ENCODE data around the gene CD163L1.

DNA sequence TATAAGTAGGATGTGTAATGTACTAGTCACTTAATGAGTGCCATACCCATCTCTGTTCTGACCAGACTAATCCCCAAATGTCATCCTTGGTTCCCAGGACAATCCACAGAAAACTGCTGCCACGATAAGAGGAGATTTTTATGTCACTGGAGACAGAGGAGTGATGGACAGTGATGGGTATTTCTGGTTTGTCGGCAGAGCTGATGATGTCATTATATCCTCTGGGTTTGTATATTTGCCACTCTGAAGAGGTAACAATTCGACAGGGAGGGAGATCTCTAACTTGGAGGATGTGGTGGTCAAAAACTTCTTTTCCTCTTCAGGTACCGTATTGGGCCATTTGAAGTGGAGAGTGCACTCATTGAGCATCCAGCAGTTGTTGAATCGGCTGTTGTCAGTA, 119.8 kb downstream of the CD163L1 start:
- TF ChIP-seq, protein P1, sequence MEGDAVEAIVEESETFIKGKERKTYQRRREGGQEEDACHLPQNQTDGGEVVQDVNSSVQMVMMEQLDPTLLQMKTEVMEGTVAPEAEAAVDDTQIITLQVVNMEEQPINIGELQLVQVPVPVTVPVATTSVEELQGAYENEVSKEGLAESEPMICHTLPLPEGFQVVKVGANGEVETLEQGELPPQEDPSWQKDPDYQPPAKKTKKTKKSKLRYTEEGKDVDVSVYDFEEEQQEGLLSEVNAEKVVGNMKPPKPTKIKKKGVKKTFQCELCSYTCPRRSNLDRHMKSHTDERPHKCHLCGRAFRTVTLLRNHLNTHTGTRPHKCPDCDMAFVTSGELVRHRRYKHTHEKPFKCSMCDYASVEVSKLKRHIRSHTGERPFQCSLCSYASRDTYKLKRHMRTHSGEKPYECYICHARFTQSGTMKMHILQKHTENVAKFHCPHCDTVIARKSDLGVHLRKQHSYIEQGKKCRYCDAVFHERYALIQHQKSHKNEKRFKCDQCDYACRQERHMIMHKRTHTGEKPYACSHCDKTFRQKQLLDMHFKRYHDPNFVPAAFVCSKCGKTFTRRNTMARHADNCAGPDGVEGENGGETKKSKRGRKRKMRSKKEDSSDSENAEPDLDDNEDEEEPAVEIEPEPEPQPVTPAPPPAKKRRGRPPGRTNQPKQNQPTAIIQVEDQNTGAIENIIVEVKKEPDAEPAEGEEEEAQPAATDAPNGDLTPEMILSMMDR (IDR thresholded peaks at IDR 0.05) = no peak
- no peak for TF ChIP-seq POLR2A (IDR thresholded peaks at IDR 0.05)

Data from lower leg skin (tissue), 3 donors.